Endothelial cell of hepatic sinusoid (primary cell): ENCODE data around the gene ITGA5.

ENCODE experiments used
- in situ Hi-C: cut with HindIII; loops from 2 replicates; pipeline ENCODE4 v1.10.0; 2017; ENCODE audit warnings: low sequenced_read_pairs

The ITGA5 gene

GRCh38 chr12:54374562-54375258 is 44.4 kb downstream of the ITGA5 start:
- in situ Hi-C loops = loop anchor here (5.0 kb wide), 1 partner anchor 82 kb away; no protein-coding TSS in a partner anchor

GRCh38 chr12:54373649-54374561 is 45.2 kb downstream of the ITGA5 start:
- in situ Hi-C loops = loop anchor here (5.0 kb wide), 1 partner anchor 82 kb away; no protein-coding TSS in a partner anchor

- in situ Hi-C loops = loop anchor here (5.0 kb wide), 1 partner anchor 80 kb away; no protein-coding TSS in a partner anchor
Observed at GRCh38 chr12:54372113-54372806, 46.8 kb downstream of the ITGA5 start.

- in situ Hi-C loops = loop anchor here (5.0 kb wide), 1 partner anchor 79 kb away; no protein-coding TSS in a partner anchor
Observed at GRCh38 chr12:54371328-54372112, 47.5 kb downstream of the ITGA5 start.

- in situ Hi-C loops = loop anchor here (5.0 kb wide), 1 partner anchor 78 kb away; no protein-coding TSS in a partner anchor
Observed at GRCh38 chr12:54370171-54370730, 48.8 kb downstream of the ITGA5 start.

- in situ Hi-C loops = loop anchor here (5.0 kb wide), 1 partner anchor 77 kb away; no protein-coding TSS in a partner anchor
Observed at GRCh38 chr12:54369597-54370131, 49.4 kb downstream of the ITGA5 start.

GRCh38 chr12:54368709-54369596 is 50.1 kb downstream of the ITGA5 start:
- in situ Hi-C loops = no loop called here

GRCh38 chr12:54368025-54368708 is 50.9 kb downstream of the ITGA5 start:
- in situ Hi-C loops = no loop called here

- in situ Hi-C loops = no loop called here
Observed at GRCh38 chr12:54364413-54364812, 54.7 kb downstream of the ITGA5 start, which contains the start of gene GPR84. TSS of gene GPR84 (minus strand) at chr12:54364486. CDS start at chr12:54363851, 635 bp downstream.

GRCh38 chr12:54363618-54364017 is 55.4 kb downstream of the ITGA5 start:
- in situ Hi-C loops = no loop called here

- in situ Hi-C loops = no loop called here
Observed at GRCh38 chr12:54363047-54363446, 56.0 kb downstream of the ITGA5 start.

GRCh38 chr12:54360717-54361456 is 58.2 kb downstream of the ITGA5 start:
- in situ Hi-C loops = no loop called here

GRCh38 chr12:54359762-54360351 is 59.2 kb downstream of the ITGA5 start:
- in situ Hi-C loops = no loop called here

- in situ Hi-C loops = no loop called here
Observed at GRCh38 chr12:54358945-54359761, 59.9 kb downstream of the ITGA5 start.

GRCh38 chr12:54358191-54358944 is 60.7 kb downstream of the ITGA5 start:
- in situ Hi-C loops = no loop called here
